ENCODE data around the gene ANXA6. TPM values are rescaled to one million over a fixed set of nuclear protein-coding genes. Genes with fewer than 3 reads are reported as not detected.

Gene ANXA6
- total and polyA plus RNA-seq, 9 of the 15 experiments (the other 6 are each of a cell fraction or from before 2014, with no cell fraction given): 0.70 to 13.2 (median 8.3) TPM

- peak; percentile 96 for TF ChIP-seq REST (IDR thresholded peaks at IDR 0.05; ENCODE audit: borderline replicate concordance)
- TF ChIP-seq REST (CRISPR knock-in tag; IDR thresholded peaks at IDR 0.05; ENCODE audit: low read depth): no peak
- no peak for TF ChIP-seq DNMT1 (IDR thresholded peaks at IDR 0.05)
- TF ChIP-seq ZNF445 (CRISPR knock-in tag; IDR thresholded peaks at IDR 0.05; ENCODE audit: low read depth): no peak
- TF ChIP-seq ZBTB1 (CRISPR knock-in tag; IDR thresholded peaks at IDR 0.05; ENCODE audit: borderline replicate concordance, low read depth): no peak
- TF ChIP-seq NCOR1 (IDR thresholded peaks at IDR 0.05): no peak
- no peak for TF ChIP-seq KLF1 (tag; IDR thresholded peaks at IDR 0.05)
- no peak for TF ChIP-seq HEY1 (CRISPR knock-in tag; IDR thresholded peaks at IDR 0.05; ENCODE audit: borderline replicate concordance)
- TF ChIP-seq STAG1 (CRISPR knock-in tag; IDR thresholded peaks at IDR 0.05; ENCODE audit: borderline replicate concordance): peak; percentile 71; the same call in 1 of the 2 replicates
- no peak for TF ChIP-seq THRAP3 (IDR thresholded peaks at IDR 0.05; ENCODE audit: borderline replicate concordance)
- no peak for TF ChIP-seq E2F8 (IDR thresholded peaks at IDR 0.05; ENCODE audit: low read depth, partially characterized antibody)
- no peak for TF ChIP-seq ZBTB12 (CRISPR knock-in tag; IDR thresholded peaks at IDR 0.05)
- no peak for TF ChIP-seq MLX (CRISPR knock-in tag; conservative IDR thresholded peaks at IDR 0.05)
- TF ChIP-seq CBX1 (IDR thresholded peaks at IDR 0.05; ENCODE audit: low read depth): no peak
- TF ChIP-seq SETDB1 (IDR thresholded peaks at IDR 0.05; ENCODE audit: low read length): no peak
Measured at GRCh38 chr5:151115272-151115905, 42.2 kb downstream of the ANXA6 start (continued).
